ENCODE measurements around the gene OR2L8.

The OR2L8 gene

GRCh38 chr1:247919952-247920351 lies 28.7 kb upstream of the OR2L8 start, which contains the start of gene OR2T8:
Gene OR2T8 (plus strand): TSS chr1:247920252. CDS start chr1:247921018, 766 bp downstream.
- no peak within 1 kb of the TSS for H3K4me2 ChIP-seq (ENCODE audit: low read length)
- no peak within 1 kb of the TSS for H3K9ac ChIP-seq (ENCODE audit: low read length)
- no peaks in the 10 kb centered on the region for H3K79me1 ChIP-seq (ENCODE audit: low read length)
- WGBS (ENCODE audit: extremely low coverage, insufficient coverage, insufficient read length): no CpG with 5 or more reads among the region's 2 CpGs
- H2BK120ac ChIP-seq (ENCODE audit: insufficient read depth, low read length, poor library complexity): no peak within 1 kb of the TSS
- H3K27me3 ChIP-seq (ENCODE audit: insufficient read depth, low read length): no peaks in the 10 kb centered on the region
- no peak within 1 kb of the TSS for H3K4ac ChIP-seq (ENCODE audit: low read depth, low read length)
- H3K14ac ChIP-seq (ENCODE audit: low read length): no peak within 1 kb of the TSS
- H3K23ac ChIP-seq (ENCODE audit: low read length): no peak within 1 kb of the TSS
- no peaks in the 10 kb centered on the region for H3K4me1 ChIP-seq (ENCODE audit: control insufficient read depth in 1 of 2, insufficient read depth in 2 of 2, low read length in 2 of 2)
- H4K8ac ChIP-seq (ENCODE audit: low read depth, low read length): no peak within 1 kb of the TSS
- H2BK12ac ChIP-seq (ENCODE audit: low read length): no peak within 1 kb of the TSS
- H2AK5ac ChIP-seq (ENCODE audit: low read length): no peak within 1 kb of the TSS
- no peaks in the 10 kb centered on the region for H3K36me3 ChIP-seq (ENCODE audit: control insufficient read depth in 1 of 2, insufficient read depth in 2 of 2, low read length in 2 of 2)
- H4K12ac ChIP-seq (ENCODE audit: low read depth, low read length): no peak within 1 kb of the TSS
- H2BK5ac ChIP-seq (ENCODE audit: low read depth, low read length, poor library complexity): no peak within 1 kb of the TSS
- H4K91ac ChIP-seq (ENCODE audit: low read depth, low read length): no peak within 1 kb of the TSS
- no peak within 1 kb of the TSS for H2AFZ ChIP-seq (ENCODE audit: insufficient read depth, low read length, poor library complexity)
- H3K27ac ChIP-seq (ENCODE audit: low read depth, low read length): no peak within 1 kb of the TSS
- H3K9me3 ChIP-seq (ENCODE audit: insufficient read depth, low read depth, low read length): no peaks in the 10 kb centered on the region
- DNase-seq: no peak
- H3K18ac ChIP-seq (ENCODE audit: low read length): no peak within 1 kb of the TSS
- H3K4me3 ChIP-seq (ENCODE audit: low read depth, low read length): no peak within 1 kb of the TSS
- no peaks in the 10 kb centered on the region for H3K79me2 ChIP-seq (ENCODE audit: control insufficient read depth, insufficient read depth, low read length, poor library complexity)

GRCh38 chr1:247923941-247924340 lies 24.7 kb upstream of the OR2L8 start:
- H4K12ac ChIP-seq (ENCODE audit: low read depth, low read length): no peak overlapping the region
- H3K4ac ChIP-seq (ENCODE audit: low read depth, low read length): no peak overlapping the region
- no peaks in the 10 kb centered on the region for H3K9me3 ChIP-seq (ENCODE audit: insufficient read depth, low read depth, low read length)
- DNase-seq: no peak
- no peak overlapping the region for H3K9ac ChIP-seq (ENCODE audit: low read length)
- H3K4me2 ChIP-seq (ENCODE audit: low read length): no peak overlapping the region
- no peak overlapping the region for H2AFZ ChIP-seq (ENCODE audit: insufficient read depth, low read length, poor library complexity)
- no CpG with 5 or more reads among the region's 3 CpGs for WGBS (ENCODE audit: extremely low coverage, insufficient coverage, insufficient read length)
- H3K27me3 ChIP-seq (ENCODE audit: insufficient read depth, low read length): no peaks in the 10 kb centered on the region
- no peak overlapping the region for H3K4me3 ChIP-seq (ENCODE audit: low read depth, low read length)
- H2BK120ac ChIP-seq (ENCODE audit: insufficient read depth, low read length, poor library complexity): no peak overlapping the region
- no peak overlapping the region for H4K91ac ChIP-seq (ENCODE audit: low read depth, low read length)
- H3K18ac ChIP-seq (ENCODE audit: low read length): no peak overlapping the region
- H3K27ac ChIP-seq (ENCODE audit: low read depth, low read length): no peak overlapping the region
- H4K8ac ChIP-seq (ENCODE audit: low read depth, low read length): no peak overlapping the region
- H3K14ac ChIP-seq (ENCODE audit: low read length): no peak overlapping the region
- no peak overlapping the region for H2BK12ac ChIP-seq (ENCODE audit: low read length)
- no peak overlapping the region for H2AK5ac ChIP-seq (ENCODE audit: low read length)
- H3K79me2 ChIP-seq (ENCODE audit: control insufficient read depth, insufficient read depth, low read length, poor library complexity): no peaks in the 10 kb centered on the region
- no peaks in the 10 kb centered on the region for H3K79me1 ChIP-seq (ENCODE audit: low read length)
- H3K36me3 ChIP-seq (ENCODE audit: control insufficient read depth in 1 of 2, insufficient read depth in 2 of 2, low read length in 2 of 2): no peaks in the 10 kb centered on the region
- no peaks in the 10 kb centered on the region for H3K4me1 ChIP-seq (ENCODE audit: control insufficient read depth in 1 of 2, insufficient read depth in 2 of 2, low read length in 2 of 2)
- no peak overlapping the region for H2BK5ac ChIP-seq (ENCODE audit: low read depth, low read length, poor library complexity)
- no peak overlapping the region for H3K23ac ChIP-seq (ENCODE audit: low read length)

- Histone ChIP-seq H4K8ac (ENCODE audit: low read depth, low read length) (no peak within 1 kb of the TSS), H4K91ac (ENCODE audit: low read depth, low read length) (no peak within 1 kb of the TSS), H3K4me1 (ENCODE audit: control insufficient read depth in 1 of 2, insufficient read depth in 2 of 2, low read length in 2 of 2) (no peaks in the 10 kb centered on the region), H2BK5ac (ENCODE audit: low read depth, low read length, poor library complexity) (no peak within 1 kb of the TSS), H3K79me2 (ENCODE audit: control insufficient read depth, insufficient read depth, low read length, poor library complexity) (no peaks in the 10 kb centered on the region), H3K27ac (ENCODE audit: low read depth, low read length) (no peak within 1 kb of the TSS), H3K79me1 (ENCODE audit: low read length) (no peaks in the 10 kb centered on the region), H2AK5ac (ENCODE audit: low read length) (no peak within 1 kb of the TSS), H3K4me3 (ENCODE audit: low read depth, low read length) (peak within 1 kb of the TSS; percentile 13), H3K36me3 (ENCODE audit: control insufficient read depth in 1 of 2, insufficient read depth in 2 of 2, low read length in 2 of 2) (no peaks in the 10 kb centered on the region), H3K4ac (ENCODE audit: low read depth, low read length) (no peak within 1 kb of the TSS), H2BK12ac (ENCODE audit: low read length) (no peak within 1 kb of the TSS), H3K9ac (ENCODE audit: low read length) (no peak within 1 kb of the TSS), H2AFZ (ENCODE audit: insufficient read depth, low read length, poor library complexity) (no peak within 1 kb of the TSS), H4K12ac (ENCODE audit: low read depth, low read length) (no peak within 1 kb of the TSS), H3K27me3 (ENCODE audit: insufficient read depth, low read length) (no peaks in the 10 kb centered on the region), H3K18ac (ENCODE audit: low read length) (no peak within 1 kb of the TSS), H3K9me3 (ENCODE audit: insufficient read depth, low read depth, low read length) (no peaks in the 10 kb centered on the region), H3K14ac (ENCODE audit: low read length) (no peak within 1 kb of the TSS), H3K23ac (ENCODE audit: low read length) (no peak within 1 kb of the TSS), H3K4me2 (ENCODE audit: low read length) (no peak within 1 kb of the TSS), H2BK120ac (ENCODE audit: insufficient read depth, low read length, poor library complexity) (no peak within 1 kb of the TSS)
- DNase-seq: no peak
- WGBS (ENCODE audit: extremely low coverage, insufficient coverage, insufficient read length): no CpG with 5 or more reads among the region's 9 CpGs
These were observed 23.8 kb upstream of the OR2L8 start, which contains the start of gene OR2AJ1 for GRCh38 chr1:247924868-247925267. Gene OR2AJ1 (plus strand): TSS chr1:247924889. CDS start chr1:247933769, 8,880 bp downstream.

- no peaks in the 10 kb centered on the region for H3K27me3 ChIP-seq (ENCODE audit: insufficient read depth, low read length)
- H3K23ac ChIP-seq (ENCODE audit: low read length): no peak overlapping the region
- no peak overlapping the region for H3K18ac ChIP-seq (ENCODE audit: low read length)
- no peaks in the 10 kb centered on the region for H3K79me1 ChIP-seq (ENCODE audit: low read length)
- H2BK120ac ChIP-seq (ENCODE audit: insufficient read depth, low read length, poor library complexity): no peak overlapping the region
- H4K12ac ChIP-seq (ENCODE audit: low read depth, low read length): no peak overlapping the region
- H3K9ac ChIP-seq (ENCODE audit: low read length): no peak overlapping the region
- no peak overlapping the region for H3K27ac ChIP-seq (ENCODE audit: low read depth, low read length)
- H2BK5ac ChIP-seq (ENCODE audit: low read depth, low read length, poor library complexity): no peak overlapping the region
- H3K4me2 ChIP-seq (ENCODE audit: low read length): no peak overlapping the region
- DNase-seq: no peak
- H3K4me1 ChIP-seq (ENCODE audit: control insufficient read depth in 1 of 2, insufficient read depth in 2 of 2, low read length in 2 of 2): no peaks in the 10 kb centered on the region
- no peak overlapping the region for H2AFZ ChIP-seq (ENCODE audit: insufficient read depth, low read length, poor library complexity)
- no peak overlapping the region for H4K8ac ChIP-seq (ENCODE audit: low read depth, low read length)
- no peaks in the 10 kb centered on the region for H3K36me3 ChIP-seq (ENCODE audit: control insufficient read depth in 1 of 2, insufficient read depth in 2 of 2, low read length in 2 of 2)
- no peak overlapping the region for H2BK12ac ChIP-seq (ENCODE audit: low read length)
- H3K79me2 ChIP-seq (ENCODE audit: control insufficient read depth, insufficient read depth, low read length, poor library complexity): no peaks in the 10 kb centered on the region
- H2AK5ac ChIP-seq (ENCODE audit: low read length): no peak overlapping the region
- no peak overlapping the region for H3K4me3 ChIP-seq (ENCODE audit: low read depth, low read length)
- H3K4ac ChIP-seq (ENCODE audit: low read depth, low read length): no peak overlapping the region
- no peak overlapping the region for H3K14ac ChIP-seq (ENCODE audit: low read length)
- no peak overlapping the region for H4K91ac ChIP-seq (ENCODE audit: low read depth, low read length)
- peaks cover 11% of the 10 kb centered on the region for H3K9me3 ChIP-seq (ENCODE audit: insufficient read depth, low read depth, low read length)
- WGBS (ENCODE audit: extremely low coverage, insufficient coverage, insufficient read length): no CpG with 5 or more reads among the region's 8 CpGs
These were observed 14.7 kb upstream of the OR2L8 start for GRCh38 chr1:247933989-247934388.

Measured in trophoblast cell (in vitro differentiated cells and primary cell).